Measurements from ENCODE around the gene NPAS1.

DNA sequence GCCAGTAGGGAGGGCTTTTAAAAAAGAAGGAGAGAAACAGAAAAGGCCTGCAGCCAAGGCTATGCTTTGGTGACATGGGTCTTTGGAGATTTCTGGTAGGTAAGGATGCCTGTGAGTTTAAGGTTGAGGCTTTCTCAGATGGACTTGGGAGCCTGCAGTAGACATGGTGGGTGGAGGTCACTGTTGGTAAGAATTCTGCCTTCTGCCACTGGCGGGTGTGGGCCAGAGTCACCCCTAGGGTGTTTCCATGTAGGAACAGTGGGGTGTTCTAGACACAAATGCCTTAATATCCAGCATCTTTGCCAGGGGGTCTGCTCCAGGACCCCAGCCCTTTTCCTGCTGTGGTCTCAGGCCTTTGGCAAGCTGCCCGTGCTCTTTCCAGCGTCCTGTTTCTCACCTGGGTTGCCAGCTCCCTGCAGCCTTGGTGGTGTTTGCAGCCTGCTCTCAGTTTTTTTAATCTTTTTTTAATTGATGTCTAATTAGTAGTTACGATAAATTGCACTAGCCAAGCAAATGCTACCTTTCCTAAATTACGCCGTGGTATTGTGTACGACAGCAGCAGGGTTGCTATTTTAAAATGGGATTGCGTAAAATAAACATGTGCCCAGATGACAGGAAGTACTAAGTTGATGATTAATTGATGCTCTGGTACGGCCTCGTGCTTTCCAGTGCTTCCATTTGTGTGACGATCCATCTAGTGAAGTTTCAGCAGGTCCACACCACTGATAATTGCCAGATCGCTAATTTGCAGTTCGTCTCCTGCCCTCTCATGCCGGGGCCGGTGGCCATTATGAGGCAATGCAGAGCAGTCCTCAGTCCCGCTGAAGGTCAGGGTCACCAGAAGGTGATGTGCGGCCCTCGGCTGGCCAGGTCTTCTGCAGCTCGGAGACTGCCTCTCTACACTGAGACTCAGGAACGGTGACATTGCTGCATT, 35.3 kb upstream of the NPAS1 start:
- TF ChIP-seq, protein P1, sequence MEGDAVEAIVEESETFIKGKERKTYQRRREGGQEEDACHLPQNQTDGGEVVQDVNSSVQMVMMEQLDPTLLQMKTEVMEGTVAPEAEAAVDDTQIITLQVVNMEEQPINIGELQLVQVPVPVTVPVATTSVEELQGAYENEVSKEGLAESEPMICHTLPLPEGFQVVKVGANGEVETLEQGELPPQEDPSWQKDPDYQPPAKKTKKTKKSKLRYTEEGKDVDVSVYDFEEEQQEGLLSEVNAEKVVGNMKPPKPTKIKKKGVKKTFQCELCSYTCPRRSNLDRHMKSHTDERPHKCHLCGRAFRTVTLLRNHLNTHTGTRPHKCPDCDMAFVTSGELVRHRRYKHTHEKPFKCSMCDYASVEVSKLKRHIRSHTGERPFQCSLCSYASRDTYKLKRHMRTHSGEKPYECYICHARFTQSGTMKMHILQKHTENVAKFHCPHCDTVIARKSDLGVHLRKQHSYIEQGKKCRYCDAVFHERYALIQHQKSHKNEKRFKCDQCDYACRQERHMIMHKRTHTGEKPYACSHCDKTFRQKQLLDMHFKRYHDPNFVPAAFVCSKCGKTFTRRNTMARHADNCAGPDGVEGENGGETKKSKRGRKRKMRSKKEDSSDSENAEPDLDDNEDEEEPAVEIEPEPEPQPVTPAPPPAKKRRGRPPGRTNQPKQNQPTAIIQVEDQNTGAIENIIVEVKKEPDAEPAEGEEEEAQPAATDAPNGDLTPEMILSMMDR (IDR thresholded peaks at IDR 0.05; ENCODE audit: poor library complexity) = no peak
- TF ChIP-seq EZH2 (IDR thresholded peaks at IDR 0.05; ENCODE audit: borderline replicate concordance) = no peak
- no peak for TF ChIP-seq EZH2phosphoT487 (IDR thresholded peaks at IDR 0.05; ENCODE audit: low read depth, severe bottlenecking, unreplicated experiment)
